SJCRH30 (cell line): ENCODE results near the gene WNT6. TPM values are rescaled to one million over a fixed set of nuclear protein-coding genes. Genes with fewer than 3 reads are reported as not detected.
A peak's percentile ranks its signal among the peaks of the same experiment; 100 is the strongest.

Experiments
- DNase-seq, 2 experiments: peaks; one replicate each; pipeline ENCODE4 v3.0.0-alpha.2; 2015 to 2020
- H3K27ac ChIP-seq: fragments of 250-450 bp; sonication (Bioruptor Pico); 2 replicates; pipeline ENCODE4 v1.5.1; 2020; ENCODE audit warnings: mild to moderate bottlenecking, moderate library complexity
- H3K27me3 ChIP-seq: fragments of 250-450 bp; sonication (Bioruptor Pico); 2 replicates; pipeline ENCODE4 v1.5.1; 2020; ENCODE audit warnings: mild to moderate bottlenecking, moderate library complexity
- H3K36me3 ChIP-seq: fragments of 250-450 bp; sonication (Bioruptor Pico); 2 replicates; pipeline ENCODE4 v1.5.1; 2020; ENCODE audit warnings: mild to moderate bottlenecking, moderate library complexity
- H3K4me1 ChIP-seq: fragments of 250-450 bp; sonication (Bioruptor Pico); 2 replicates; pipeline ENCODE4 v1.5.1; 2020; ENCODE audit warnings: mild to moderate bottlenecking, moderate library complexity
- H3K4me3 ChIP-seq: fragments of 250-450 bp; sonication (Bioruptor Pico); 2 replicates; pipeline ENCODE4 v1.5.1; 2020; ENCODE audit warnings: mild to moderate bottlenecking, moderate library complexity
- H3K9me3 ChIP-seq: fragments of 250-450 bp; sonication (Bioruptor Pico); replicated peaks from 2 replicates; pipeline ENCODE4 v1.5.1; 2020; ENCODE audit warnings: mild to moderate bottlenecking, moderate library complexity
- total RNA-seq: library from RNA; depleted of rRNA; stranded (reverse); fragments of >200 nt; shearing (Covaris generic); gene quantifications from 2 replicates; pipeline ENCODE4 v1.2.3, GENCODE V29; 2014; rRNA removed

Gene WNT6
- total RNA-seq, result 0.08 and 0.10 TPM in 2 replicates

- no peaks in the 10 kb centered on the region for H3K36me3 ChIP-seq
- H3K27ac ChIP-seq, result no peak within 1 kb of the TSS
- H3K9me3 ChIP-seq, result no peaks in the 10 kb centered on the region
- peak within 1 kb of the TSS; percentile 49 for H3K4me3 ChIP-seq
- peaks cover 12% of the 10 kb centered on the region; the same call in 1 of the 2 replicates for H3K27me3 ChIP-seq
- peaks cover 31% of the 10 kb centered on the region for H3K4me1 ChIP-seq
- peak in 1 of 2 experiments; percentile 29 for DNase-seq
These were observed at the start of gene WNT6 for GRCh38 chr2:218859556-218859987. Gene WNT6 (plus strand): TSS chr2:218859805. CDS start chr2:218860038, 233 bp downstream.

GRCh38 chr2:218810256-218810655, 49.3 kb upstream of the WNT6 start:
- Histone ChIP-seq H3K27me3 (no peaks in the 10 kb centered on the region), H3K27ac (no peak overlapping the region), H3K4me1 (peaks cover 12% of the 10 kb centered on the region), H3K9me3 (no peaks in the 10 kb centered on the region), H3K36me3 (no peaks in the 10 kb centered on the region), H3K4me3 (no peak overlapping the region)
- no peak for DNase-seq

- Histone ChIP-seq H3K9me3 (no peaks in the 10 kb centered on the region), H3K4me1 (peaks cover 3% of the 10 kb centered on the region; the same call in 1 of the 2 replicates), H3K4me3 (no peak overlapping the region), H3K36me3 (no peaks in the 10 kb centered on the region), H3K27ac (no peak overlapping the region), H3K27me3 (no peaks in the 10 kb centered on the region)
- DNase-seq, result no peak
These were observed 48.2 kb upstream of the WNT6 start for GRCh38 chr2:218811382-218811781.

- Histone ChIP-seq H3K9me3 (no peaks in the 10 kb centered on the region), H3K36me3 (no peaks in the 10 kb centered on the region), H3K4me1 (no peaks in the 10 kb centered on the region), H3K27ac (no peak overlapping the region), H3K27me3 (no peaks in the 10 kb centered on the region), H3K4me3 (no peak overlapping the region)
- no peak for DNase-seq
These were observed 47.3 kb upstream of the WNT6 start for GRCh38 chr2:218812096-218812815.

GRCh38 chr2:218812861-218813260, 46.7 kb upstream of the WNT6 start:
- no peaks in the 10 kb centered on the region for H3K36me3 ChIP-seq
- no peaks in the 10 kb centered on the region for H3K4me1 ChIP-seq
- H3K9me3 ChIP-seq, result no peaks in the 10 kb centered on the region
- H3K4me3 ChIP-seq, result no peak overlapping the region
- no peak overlapping the region for H3K27ac ChIP-seq
- no peaks in the 10 kb centered on the region for H3K27me3 ChIP-seq
- DNase-seq, result no peak

GRCh38 chr2:218813771-218814460, 45.7 kb upstream of the WNT6 start:
- Histone ChIP-seq H3K27me3 (no peaks in the 10 kb centered on the region), H3K4me3 (no peak overlapping the region), H3K36me3 (no peaks in the 10 kb centered on the region), H3K4me1 (no peaks in the 10 kb centered on the region), H3K9me3 (no peaks in the 10 kb centered on the region), H3K27ac (no peak overlapping the region)
- DNase-seq, result no peak

GRCh38 chr2:218814540-218815243, 44.9 kb upstream of the WNT6 start:
- no peaks in the 10 kb centered on the region for H3K36me3 ChIP-seq
- no peak overlapping the region for H3K4me3 ChIP-seq

GRCh38 chr2:218815244-218815637, 44.4 kb upstream of the WNT6 start:
- H3K9me3 ChIP-seq, result no peaks in the 10 kb centered on the region
- no peak overlapping the region for H3K27ac ChIP-seq
- no peak overlapping the region for H3K4me3 ChIP-seq
- no peaks in the 10 kb centered on the region for H3K36me3 ChIP-seq
- no peaks in the 10 kb centered on the region for H3K4me1 ChIP-seq
- H3K27me3 ChIP-seq, result no peaks in the 10 kb centered on the region
- DNase-seq, result no peak

More at GRCh38 chr2:218814540-218815243, 44.9 kb upstream of the WNT6 start:
- no peak for DNase-seq
- Histone ChIP-seq H3K4me1 (no peaks in the 10 kb centered on the region), H3K9me3 (no peaks in the 10 kb centered on the region), H3K27ac (no peak overlapping the region), H3K27me3 (no peaks in the 10 kb centered on the region)

GRCh38 chr2:218815649-218816048, 44.0 kb upstream of the WNT6 start:
- no peaks in the 10 kb centered on the region for H3K9me3 ChIP-seq
- no peaks in the 10 kb centered on the region for H3K36me3 ChIP-seq
- H3K4me1 ChIP-seq, result no peaks in the 10 kb centered on the region
- H3K4me3 ChIP-seq, result no peak overlapping the region
- no peaks in the 10 kb centered on the region for H3K27me3 ChIP-seq
- H3K27ac ChIP-seq, result no peak overlapping the region
- DNase-seq, result no peak

GRCh38 chr2:218816561-218817011, 43.0 kb upstream of the WNT6 start:
- no peaks in the 10 kb centered on the region for H3K36me3 ChIP-seq
- no peaks in the 10 kb centered on the region for H3K27me3 ChIP-seq
- no peak overlapping the region for H3K4me3 ChIP-seq
- peaks cover 2% of the 10 kb centered on the region; the same call in 1 of the 2 replicates for H3K4me1 ChIP-seq
- no peak for DNase-seq
- H3K9me3 ChIP-seq, result no peaks in the 10 kb centered on the region
- H3K27ac ChIP-seq, result no peak overlapping the region

GRCh38 chr2:218819093-218819492, 40.5 kb upstream of the WNT6 start:
- Histone ChIP-seq H3K4me3 (no peak overlapping the region), H3K4me1 (peaks cover 18% of the 10 kb centered on the region), H3K27ac (no peak overlapping the region), H3K36me3 (no peaks in the 10 kb centered on the region), H3K27me3 (no peaks in the 10 kb centered on the region), H3K9me3 (no peaks in the 10 kb centered on the region)
- no peak for DNase-seq

- Histone ChIP-seq H3K4me1 (peaks cover 22% of the 10 kb centered on the region), H3K4me3 (no peak overlapping the region), H3K27me3 (no peaks in the 10 kb centered on the region), H3K27ac (no peak overlapping the region), H3K9me3 (no peaks in the 10 kb centered on the region), H3K36me3 (no peaks in the 10 kb centered on the region)
- DNase-seq, result no peak
These were observed 38.7 kb upstream of the WNT6 start for GRCh38 chr2:218820746-218821369.

- no peaks in the 10 kb centered on the region for H3K36me3 ChIP-seq
- peaks cover 22% of the 10 kb centered on the region for H3K4me1 ChIP-seq
- no peaks in the 10 kb centered on the region for H3K9me3 ChIP-seq
- H3K27ac ChIP-seq, result no peak overlapping the region; the same call in 1 of the 2 replicates
- no peak overlapping the region for H3K4me3 ChIP-seq
- no peak for DNase-seq
- H3K27me3 ChIP-seq, result no peaks in the 10 kb centered on the region
These were observed 37.9 kb upstream of the WNT6 start for GRCh38 chr2:218821605-218822211.

GRCh38 chr2:218822622-218823021, 37.0 kb upstream of the WNT6 start:
- peak; percentile 71 for DNase-seq
- Histone ChIP-seq H3K27me3 (no peaks in the 10 kb centered on the region), H3K4me1 (peaks cover 22% of the 10 kb centered on the region), H3K27ac (peak overlapping the region; percentile 23; the same call in 1 of the 2 replicates), H3K36me3 (no peaks in the 10 kb centered on the region), H3K9me3 (no peaks in the 10 kb centered on the region), H3K4me3 (no peak overlapping the region)
